ENCODE results near the gene CCDC7.
"Not testable (repeated sequence)": the region's sequence is repeated elsewhere in the genome, so short reads cannot be mapped to it uniquely, and the experiment has no call there.

CCDC7 gene

DNA sequence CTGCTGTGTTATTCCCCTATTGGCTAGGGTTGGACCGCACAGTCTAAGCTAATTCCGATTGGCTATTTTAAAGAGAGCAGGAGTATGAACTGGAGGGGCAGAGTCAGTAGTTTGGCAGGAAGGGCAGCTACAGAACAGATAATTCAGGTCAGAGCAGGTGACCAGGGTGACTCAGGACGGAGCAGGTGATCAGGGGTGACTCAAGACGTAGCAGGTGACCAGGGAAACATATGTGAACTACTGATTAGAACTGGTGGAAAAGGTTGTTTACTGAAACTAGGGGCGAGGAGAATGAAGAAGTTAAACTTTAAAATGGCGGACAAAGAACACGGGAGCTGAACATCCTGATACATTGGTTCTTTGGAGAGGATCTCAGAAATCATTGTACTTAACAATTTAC, 102.3 kb downstream of the CCDC7 start:
- DNase-seq (ENCODE audit: low read depth in 2 of 3, low spot score in 2 of 3): no peak

DNA sequence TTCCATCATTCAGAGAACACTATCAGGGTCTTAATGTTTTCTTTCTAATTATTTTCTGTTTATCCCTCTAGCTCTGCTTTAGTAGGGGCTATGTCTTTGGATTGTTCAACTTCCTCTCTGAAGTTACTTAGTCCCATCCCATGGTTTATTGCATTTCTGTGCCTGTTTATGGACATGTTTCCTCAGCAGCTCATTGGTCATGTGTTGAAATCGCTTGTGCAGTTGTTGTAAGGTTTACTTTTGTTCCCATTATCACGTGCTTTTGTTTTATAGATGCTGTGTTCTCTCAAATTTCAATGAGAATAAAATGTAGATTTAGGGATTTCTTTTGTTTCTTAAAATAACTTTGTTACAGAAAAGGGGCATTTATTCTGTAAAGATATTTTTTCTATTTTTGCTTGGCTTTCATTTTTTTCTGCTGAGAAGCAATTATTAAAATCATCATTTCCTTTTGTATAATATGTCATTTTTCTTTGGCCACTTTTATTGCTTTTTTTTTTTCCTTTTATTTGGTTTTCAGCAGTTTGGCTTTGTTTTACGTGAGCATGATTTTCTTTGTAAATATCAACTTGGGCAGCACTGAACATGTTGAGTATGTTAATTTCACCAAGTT, 110.9 kb downstream of the CCDC7 start:
- no peak for DNase-seq (ENCODE audit: low read depth in 2 of 3, low spot score in 2 of 3)

DNA sequence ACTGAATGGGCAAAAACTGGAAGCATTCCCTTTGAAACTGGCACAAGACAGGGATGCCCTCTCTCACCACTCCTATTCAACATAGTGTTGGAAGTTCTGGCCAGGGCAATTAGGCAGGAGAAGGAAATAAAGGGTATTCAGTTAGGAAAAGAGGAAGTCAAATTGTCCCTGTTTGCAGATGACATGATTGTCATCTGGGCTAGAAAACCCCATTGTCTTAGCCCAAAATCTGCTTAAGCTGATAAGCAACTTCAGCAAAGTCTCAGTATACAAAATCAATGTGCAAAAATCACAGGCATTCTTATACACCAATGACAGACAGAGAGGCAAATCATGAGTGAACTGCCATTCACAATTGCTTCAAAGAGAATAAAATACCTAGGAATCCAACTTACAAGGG, 116.8 kb downstream of the CCDC7 start:
- DNase-seq (ENCODE audit: low read depth in 2 of 3, low spot score in 2 of 3): not testable (repeated sequence)

DNA sequence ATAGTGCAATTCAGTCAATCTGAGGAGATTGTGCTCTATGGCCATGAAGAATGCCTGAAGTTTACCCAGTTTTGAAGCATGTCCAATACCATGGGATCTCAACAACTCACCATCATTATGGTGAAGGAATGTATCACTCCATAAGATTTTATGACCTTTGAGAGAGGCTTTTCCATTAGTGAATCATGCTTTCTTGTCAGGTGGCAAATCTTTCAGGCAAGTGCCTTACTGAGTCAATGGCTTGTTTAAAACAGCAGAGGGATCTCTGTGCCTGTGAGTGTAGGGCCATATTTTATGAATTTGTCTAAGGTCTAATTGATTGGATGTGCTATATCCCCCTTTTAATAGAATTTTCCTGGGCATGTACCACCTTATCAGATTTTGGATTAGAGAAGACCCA, 131.5 kb downstream of the CCDC7 start:
- no peak for DNase-seq (ENCODE audit: low read depth in 2 of 3, low spot score in 2 of 3)

DNA sequence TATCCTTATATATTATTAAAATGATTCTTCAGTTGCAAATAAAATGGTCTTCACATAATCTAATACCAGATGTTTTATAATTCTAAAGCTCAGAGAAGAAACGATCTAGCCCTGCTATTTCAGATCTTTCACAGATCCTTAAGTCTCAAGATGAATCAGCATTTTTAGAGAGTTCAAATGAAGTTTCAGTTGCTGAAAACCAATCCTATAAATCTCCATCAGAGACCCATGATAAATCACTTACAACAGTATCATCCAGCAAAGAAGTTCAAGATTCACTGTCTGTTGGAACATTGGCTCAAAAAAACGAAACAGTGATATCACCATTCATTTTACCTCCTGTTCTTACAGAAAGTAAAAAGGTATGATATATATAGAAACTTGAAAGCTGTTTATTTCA, 137.0 kb downstream of the CCDC7 start:
- DNase-seq (ENCODE audit: low read depth in 2 of 3, low spot score in 2 of 3): no peak

DNA sequence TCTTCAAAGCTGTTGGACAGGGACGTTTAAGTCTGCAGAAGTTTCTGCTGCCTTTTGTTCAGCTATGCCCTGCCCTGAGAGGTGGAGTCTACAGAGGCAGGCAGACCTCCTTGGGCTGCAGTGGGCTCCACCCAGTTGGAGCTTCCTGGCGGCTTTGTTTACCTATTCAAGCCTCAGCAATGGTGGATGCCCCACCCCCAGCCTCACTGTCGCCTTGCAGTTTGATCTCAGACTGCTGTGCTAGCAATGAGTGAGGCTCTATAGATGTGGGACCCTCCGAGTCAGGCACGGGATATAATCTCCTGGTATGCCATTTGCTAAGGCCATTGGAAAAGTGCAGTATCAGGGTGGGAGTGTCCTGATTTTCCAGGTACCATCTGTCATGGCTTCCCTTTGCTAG, 152.1 kb downstream of the CCDC7 start:
- DNase-seq (ENCODE audit: low read depth in 2 of 3, low spot score in 2 of 3): not testable (repeated sequence)

DNA sequence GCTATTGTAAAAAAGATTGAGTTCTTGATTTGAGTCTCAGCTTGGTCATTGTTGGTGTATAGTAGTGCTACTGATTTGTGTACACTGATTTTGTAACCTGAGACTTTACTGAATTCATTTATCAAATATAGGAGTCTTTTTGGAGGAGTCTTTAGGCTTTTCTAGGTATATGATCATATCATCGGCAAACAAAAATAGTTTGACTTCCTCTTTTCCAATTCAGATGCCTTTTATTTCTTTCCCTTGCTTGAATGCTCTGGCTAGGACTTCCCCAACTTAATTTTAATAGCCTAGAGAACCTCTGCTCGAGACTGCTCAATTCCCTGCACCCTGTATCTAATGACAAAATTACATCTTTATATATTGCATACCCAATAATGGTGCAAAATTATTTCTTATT, 154.4 kb downstream of the CCDC7 start:
- DNase-seq (ENCODE audit: low read depth in 2 of 3, low spot score in 2 of 3): no peak

DNA sequence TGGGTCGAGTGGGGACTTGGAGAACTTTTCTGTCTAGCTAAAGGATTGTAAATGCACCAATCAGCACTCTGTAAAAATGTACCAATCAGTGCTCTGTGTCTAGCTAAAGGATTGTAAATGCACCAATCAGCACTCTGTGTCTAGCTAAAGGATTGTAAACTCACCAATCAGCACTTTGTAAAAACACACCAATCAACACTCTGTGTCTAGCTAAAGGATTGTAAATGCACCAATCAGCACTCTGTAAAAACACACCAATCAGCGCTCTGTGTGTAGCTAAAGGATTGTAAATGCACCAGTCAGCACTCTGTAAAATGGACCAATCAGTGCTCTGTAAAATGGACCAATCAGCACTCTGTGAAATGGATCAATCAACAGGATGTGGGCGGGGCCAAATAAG, 155.6 kb downstream of the CCDC7 start:
- not testable (repeated sequence) for DNase-seq (ENCODE audit: low read depth in 2 of 3, low spot score in 2 of 3)

DNA sequence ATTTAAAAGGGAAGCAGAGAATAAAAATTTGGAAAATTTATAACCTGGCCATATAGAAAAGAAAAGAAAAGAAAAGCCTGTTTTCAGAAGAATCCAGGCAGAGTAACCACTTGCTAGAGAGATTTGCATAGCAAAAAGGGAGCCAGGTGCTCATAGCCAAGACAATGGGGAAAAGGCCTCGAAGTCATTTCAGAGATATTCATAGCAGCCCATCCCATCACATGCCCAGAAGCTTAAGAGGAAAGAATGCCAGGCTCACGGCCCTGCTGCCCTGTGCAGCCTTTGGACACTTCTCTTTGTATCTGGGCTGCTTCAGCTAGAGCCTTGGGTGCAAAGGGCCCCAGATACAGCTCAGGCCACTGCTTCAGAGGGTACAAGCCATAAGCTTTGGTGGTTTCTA, 159.8 kb downstream of the CCDC7 start:
- DNase-seq (ENCODE audit: low read depth in 2 of 3, low spot score in 2 of 3): no peak

DNA sequence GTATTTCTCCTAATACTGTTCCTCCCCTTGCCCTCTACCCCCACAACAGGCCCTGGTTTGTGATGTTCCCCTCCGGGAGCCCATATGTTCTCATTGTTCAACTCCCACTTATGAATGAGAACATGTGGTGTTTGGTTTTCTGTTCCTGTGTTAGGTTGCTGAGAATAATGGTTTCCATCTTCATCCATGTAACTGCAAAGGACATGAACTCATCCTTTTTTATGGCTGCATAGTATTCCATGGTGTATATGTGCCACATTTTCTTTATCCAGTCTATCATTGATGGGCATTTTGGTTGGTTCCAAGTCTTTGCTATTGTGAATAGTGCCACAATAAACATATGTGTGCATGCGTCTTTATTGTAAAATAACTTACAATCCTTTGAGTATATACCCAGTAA, 164.6 kb downstream of the CCDC7 start:
- not testable (repeated sequence) for DNase-seq (ENCODE audit: low read depth in 2 of 3, low spot score in 2 of 3)

DNA sequence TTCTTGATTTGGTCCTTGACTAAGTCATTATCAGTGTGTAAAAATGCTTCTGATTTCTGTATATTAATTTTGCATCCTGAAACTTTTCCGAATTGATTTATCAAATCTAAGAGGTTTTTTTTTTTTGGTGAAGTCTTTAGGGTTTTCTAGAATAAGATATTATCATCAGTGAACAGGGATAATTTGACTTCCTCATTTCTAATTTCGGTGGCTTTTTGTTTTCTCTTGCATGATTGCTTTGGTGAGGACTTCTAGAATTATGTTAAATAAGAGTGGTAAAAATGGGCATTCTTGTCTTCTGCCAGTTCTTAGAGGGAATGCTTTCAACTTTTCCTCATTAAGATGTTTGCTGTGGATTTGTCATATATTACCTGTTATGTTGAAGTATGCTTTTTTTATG, 170.5 kb downstream of the CCDC7 start:
- no peak for DNase-seq (ENCODE audit: low read depth in 2 of 3, low spot score in 2 of 3)

DNA sequence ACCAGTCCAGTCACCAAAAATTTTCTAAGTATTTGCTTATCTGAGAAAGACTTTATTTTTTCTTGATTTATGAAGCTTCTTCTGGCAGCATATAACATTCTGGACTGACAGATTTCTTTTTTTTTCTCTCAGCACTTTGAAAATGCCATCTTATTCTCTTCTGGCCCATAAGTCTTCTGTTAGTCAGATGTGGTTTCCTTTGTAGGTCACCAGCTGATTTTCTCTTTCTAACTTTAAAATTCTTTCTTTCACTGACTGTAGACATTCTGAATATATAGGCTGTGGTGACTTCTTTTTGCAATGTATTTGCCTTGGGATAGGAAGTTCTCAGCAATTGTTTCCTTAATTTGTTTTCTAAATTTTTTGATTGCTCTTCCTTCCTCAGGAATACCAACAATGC, 172.5 kb downstream of the CCDC7 start:
- no peak for DNase-seq (ENCODE audit: low read depth in 2 of 3, low spot score in 2 of 3)

DNA sequence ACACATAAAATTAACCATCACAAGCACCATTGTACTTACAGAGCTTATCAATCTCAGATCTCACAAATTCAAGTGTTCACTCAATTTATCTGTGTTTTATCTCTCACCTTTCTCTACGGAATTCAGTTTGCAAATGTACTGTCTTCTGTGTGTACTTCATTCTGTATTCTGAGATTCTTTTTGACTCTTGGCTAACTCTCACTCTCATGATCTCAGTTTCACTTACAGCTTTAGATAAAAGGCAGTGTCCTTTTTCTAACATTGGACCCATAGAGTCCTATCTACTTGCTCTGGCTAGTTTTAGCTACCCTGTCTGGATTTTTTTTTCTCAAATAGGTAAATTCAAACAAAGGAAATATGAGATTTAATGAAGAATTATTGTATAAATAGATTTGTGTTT, 176.0 kb downstream of the CCDC7 start:
- no peak for DNase-seq (ENCODE audit: low read depth in 2 of 3, low spot score in 2 of 3)

DNA sequence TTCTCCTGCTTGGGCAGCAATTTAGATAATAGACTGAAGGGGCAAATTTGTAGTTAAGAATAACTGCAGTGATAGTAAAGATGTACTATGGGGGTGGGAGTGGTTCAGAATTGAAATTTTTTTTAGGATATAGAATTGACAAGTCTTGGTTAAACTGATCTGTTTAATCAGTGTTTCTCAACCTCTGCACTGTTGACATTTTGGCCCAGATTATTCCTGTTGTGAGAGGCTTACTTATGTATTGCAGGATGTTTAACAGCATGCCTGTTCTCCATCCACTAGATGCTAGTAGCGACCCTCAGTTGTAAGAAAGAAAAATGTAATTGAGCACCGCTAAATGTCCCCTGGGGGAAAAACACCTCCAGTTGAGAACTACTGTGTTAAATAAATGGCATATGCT, 176.5 kb downstream of the CCDC7 start:
- DNase-seq (ENCODE audit: low read depth in 2 of 3, low spot score in 2 of 3): no peak

DNA sequence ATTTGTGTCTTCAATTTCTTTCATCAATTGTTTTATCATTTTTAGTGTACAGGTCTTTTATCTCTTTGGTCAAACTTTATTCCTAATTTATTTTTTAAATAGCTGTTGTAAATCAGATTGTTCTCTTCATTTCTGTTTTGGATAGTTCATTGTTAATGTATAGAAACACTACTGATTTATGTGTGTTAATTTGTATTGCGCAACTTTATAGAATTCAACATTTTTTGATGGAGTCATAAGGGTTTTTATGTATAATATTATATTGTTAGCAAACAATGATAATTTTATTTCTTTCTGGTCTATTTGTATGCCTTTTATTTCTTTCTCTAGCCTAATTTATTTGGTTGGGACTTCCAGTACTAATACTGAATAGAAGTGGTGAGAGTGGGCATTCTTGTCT, 181.2 kb downstream of the CCDC7 start:
- no peak for DNase-seq (ENCODE audit: low read depth in 2 of 3, low spot score in 2 of 3)

DNA sequence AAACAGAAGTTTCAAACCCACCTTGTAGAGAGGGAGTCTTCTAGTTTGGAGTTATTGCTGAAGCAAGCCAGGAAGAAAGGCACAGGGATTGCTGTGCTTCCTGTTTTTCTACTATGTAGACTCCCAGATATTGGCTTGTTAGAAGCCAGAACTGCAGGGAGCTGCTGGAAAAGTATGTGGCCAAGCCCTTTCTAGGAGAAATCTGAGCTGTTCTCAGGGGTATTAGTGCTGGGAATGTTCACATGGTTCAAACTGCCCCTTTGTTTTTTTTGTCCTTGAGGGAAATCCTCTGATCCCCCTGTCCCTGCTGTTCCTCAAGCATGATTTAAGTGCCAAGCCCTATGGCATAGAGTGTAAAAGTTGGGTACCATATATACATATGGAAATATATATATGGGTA, 184.0 kb downstream of the CCDC7 start:
- no peak for DNase-seq (ENCODE audit: low read depth in 2 of 3, low spot score in 2 of 3)

DNA sequence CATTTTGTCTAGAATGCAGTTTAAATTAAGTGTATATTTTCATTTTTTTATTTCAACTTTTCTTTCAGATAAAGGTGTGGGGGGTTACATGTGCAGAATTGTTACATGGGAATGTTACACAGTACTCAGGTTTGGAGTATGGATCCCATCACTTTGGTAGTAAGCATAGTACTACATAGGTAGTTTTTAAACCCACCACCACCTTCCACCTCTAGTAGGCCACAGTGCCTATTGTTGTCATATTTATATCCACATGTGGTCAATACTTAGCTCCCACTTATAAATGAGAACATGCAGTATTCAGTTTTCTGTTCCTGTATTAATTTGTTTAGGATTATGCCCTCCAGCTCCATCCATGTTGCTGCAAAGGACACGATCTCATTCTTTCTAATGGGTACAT, 200.6 kb downstream of the CCDC7 start:
- no peak for DNase-seq (ENCODE audit: low read depth in 2 of 3, low spot score in 2 of 3)

DNA sequence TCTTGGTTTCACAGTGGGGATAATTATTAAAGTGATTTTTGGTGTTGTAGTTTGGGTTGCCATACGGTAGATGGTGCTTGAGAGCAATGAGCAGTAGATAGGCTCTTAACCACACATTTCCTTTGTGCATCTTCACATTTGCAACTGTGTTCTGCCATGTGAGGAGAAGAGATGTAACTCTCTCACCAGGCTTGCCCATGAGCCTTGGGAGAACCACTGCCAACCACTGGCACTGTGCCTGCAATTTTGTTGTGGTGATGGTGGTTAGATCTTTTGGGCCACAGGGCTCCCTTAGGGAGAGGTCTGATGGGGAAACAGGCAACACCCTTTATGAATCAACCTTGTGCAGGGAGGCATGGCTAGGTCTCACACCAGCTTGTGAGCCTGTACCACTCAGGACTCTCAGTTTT, 204.3 kb downstream of the CCDC7 start:
- DNase-seq (ENCODE audit: low read depth in 2 of 3, low spot score in 2 of 3): no peak

DNA sequence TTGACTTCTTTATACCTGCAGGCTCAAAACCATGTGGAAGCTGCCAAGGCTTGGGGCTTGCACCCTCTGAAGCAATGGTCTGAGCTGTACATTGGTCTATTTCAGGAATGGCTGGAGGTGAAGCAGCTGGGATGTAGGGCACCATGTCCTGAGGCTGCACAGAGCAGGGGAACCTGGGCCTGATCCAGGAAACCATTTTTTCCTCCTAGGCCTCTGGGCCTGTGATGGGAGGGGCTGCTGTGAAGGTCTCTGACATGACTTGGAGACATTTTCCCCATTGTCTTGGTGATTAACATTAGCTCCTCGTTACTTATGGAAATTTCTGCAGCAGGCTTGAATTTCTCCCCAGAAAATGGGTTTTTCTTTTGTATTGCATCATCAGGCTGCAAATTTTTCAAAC, 211.5 kb downstream of the CCDC7 start:
- not testable (repeated sequence) for DNase-seq (ENCODE audit: low read depth in 2 of 3, low spot score in 2 of 3)

DNA sequence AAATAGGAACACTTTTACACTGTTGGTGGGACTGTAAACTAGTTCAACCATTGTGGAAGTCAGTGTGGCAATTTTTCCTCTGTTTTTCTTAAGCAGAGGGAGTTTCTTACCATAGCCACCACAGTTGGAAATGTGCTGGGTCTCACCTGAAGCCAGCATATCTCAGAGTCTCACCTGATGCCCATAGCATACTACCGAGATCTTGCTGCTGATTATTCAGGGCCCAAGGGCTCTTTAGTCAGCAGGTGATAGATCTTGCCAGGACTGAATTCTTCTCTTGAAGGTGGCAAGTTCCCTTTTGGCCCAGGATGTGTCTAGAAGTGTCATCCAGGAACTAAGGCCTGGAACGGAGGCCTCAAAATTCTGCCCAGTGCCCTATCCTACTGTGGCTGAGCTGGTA, 215.4 kb downstream of the CCDC7 start:
- DNase-seq (ENCODE audit: low read depth in 2 of 3, low spot score in 2 of 3): no peak

DNA sequence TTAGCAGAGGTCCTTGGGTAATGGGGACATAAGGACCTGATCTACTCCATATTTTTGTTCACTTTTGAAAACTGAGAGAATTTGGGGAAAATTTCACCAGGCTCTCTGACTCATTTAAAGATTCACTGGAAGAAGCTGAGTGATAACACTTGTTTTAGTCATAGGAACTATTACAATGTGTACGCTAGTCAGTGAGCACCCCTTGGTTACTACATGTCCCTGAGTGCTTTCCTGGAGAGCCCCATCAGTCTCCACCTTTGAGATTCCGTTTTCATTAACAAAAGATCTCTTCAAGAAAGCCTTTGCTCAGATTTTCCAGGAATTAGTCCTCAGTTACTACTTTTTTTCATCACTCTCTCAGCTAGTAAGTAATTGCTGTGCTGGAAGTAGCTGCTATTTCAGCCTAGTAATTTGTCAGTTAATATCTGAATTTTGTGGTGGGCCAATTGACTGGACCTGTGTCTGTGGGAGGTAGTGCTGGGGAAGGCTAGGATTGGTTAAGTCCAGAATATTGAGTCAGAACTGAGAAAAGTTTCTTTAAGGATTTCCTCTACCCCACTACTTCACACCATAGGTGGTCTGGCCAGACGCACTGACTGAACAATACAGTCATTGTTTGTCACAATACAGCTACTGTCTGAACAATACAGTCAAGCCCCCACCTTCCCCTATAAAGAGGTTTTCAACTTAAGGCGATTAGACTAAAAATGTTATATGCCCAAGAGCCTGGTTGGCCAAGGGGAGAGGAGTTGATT, 235.0 kb downstream of the CCDC7 start:
- DNase-seq (ENCODE audit: low read depth in 2 of 3, low spot score in 2 of 3): no peak

DNA sequence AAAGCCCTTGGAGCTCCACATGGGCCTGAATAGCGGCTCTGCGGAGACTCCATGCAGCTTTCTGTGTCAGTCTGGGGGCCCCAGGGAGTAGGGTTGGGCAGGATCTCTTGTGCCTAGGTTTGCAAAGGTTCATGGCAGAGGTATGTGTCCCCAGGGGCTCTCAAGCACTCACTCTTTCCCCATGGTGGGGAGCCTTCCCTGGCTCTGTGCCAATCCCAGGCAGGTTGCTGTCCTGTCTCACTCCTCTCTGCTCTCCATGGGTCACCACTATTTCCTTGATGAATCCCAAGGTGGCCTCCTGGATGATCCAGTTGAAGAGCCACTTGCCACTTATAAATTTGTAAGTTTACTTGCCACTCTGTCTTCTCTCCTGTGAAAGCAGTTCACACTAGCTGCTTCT, 238.4 kb downstream of the CCDC7 start:
- no peak for DNase-seq (ENCODE audit: low read depth in 2 of 3, low spot score in 2 of 3)

DNA sequence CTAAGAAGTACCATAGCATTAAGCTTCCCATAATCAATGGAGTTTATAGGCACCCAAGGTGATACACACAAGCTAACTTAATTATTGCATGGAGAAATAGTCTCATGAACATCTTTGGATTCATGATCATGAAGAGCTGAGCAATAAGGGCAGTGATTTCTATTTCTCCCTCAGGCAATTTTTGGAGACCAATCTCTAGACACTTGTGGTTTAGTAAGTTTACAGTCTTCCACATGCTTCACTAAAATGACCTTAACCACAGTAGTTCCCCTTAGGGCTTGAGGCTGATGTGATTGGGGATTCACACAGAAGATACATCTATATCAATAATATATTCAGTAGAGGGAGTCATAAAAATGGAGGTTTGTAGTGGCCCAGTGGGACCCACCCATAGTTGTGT, 241.2 kb downstream of the CCDC7 start:
- DNase-seq (ENCODE audit: low read depth in 2 of 3, low spot score in 2 of 3): no peak
